Measurements from ENCODE around the gene NAP1L5.

GRCh38 chr4:88674979-88675378 lies 22.6 kb downstream of the NAP1L5 start:
- TF ChIP-seq CTCF (IDR thresholded peaks at IDR 0.05) = no peak
- TF ChIP-seq ZFX (IDR thresholded peaks at IDR 0.05; ENCODE audit: borderline replicate concordance) = no peak
